Uterus (tissue), 2 donors: ENCODE results near the gene ZNF462.

Experiments used
- CTCF ChIP-seq, 4 experiments: fragments of 200-600 bp in 2 of 4; fragments of 450-650 bp in 2 of 4; sonication (generic) in 2 of 4; IDR thresholded peaks; one replicate each; pipeline ENCODE4 v1.5.1; 2016 to 2019; ENCODE audit warnings: antibody characterized with exemption in 4 of 4, mild to moderate bottlenecking in 2 of 4, moderate library complexity in 1 of 4
- POLR2A ChIP-seq, 2 donors: fragments of 450-650 bp; IDR thresholded peaks; one replicate each; pipeline ENCODE4 v1.6.1; 2016; ENCODE audit warnings: antibody characterized with exemption in 2 of 2, mild to moderate bottlenecking in 1 of 2, moderate library complexity in 1 of 2

GRCh38 chr9:106877345-106877744 lies 14.4 kb downstream of the ZNF462 start:
- TF ChIP-seq CTCF (IDR thresholded peaks at IDR 0.05) (no peak), POLR2A (IDR thresholded peaks at IDR 0.05) (no peak)
